Activated CD4-positive, alpha-beta T cell treated with anti-CD3 and anti-CD28 coated beads for 48 hours (primary cell): ENCODE measurements around the gene HDAC4.
"Not testable (repeated sequence)": the region's sequence is repeated elsewhere in the genome, so short reads cannot be mapped to it uniquely, and the experiment has no call there.

Experiments used
- DNase-seq: peaks from one replicate; pipeline ENCODE4 v3.0.0-alpha.2; 2020

The HDAC4 gene

GRCh38 chr2:239049421-239050251, 351.2 kb downstream of the HDAC4 start:
- no peak for DNase-seq

GRCh38 chr2:239048736-239049135, 352.1 kb downstream of the HDAC4 start:
- DNase-seq = no peak

- DNase-seq = no peak
Measured at GRCh38 chr2:239047861-239048260, 353.0 kb downstream of the HDAC4 start.

GRCh38 chr2:239047420-239047819, 353.4 kb downstream of the HDAC4 start:
- DNase-seq = no peak

GRCh38 chr2:239046822-239047221, 354.0 kb downstream of the HDAC4 start:
- no peak for DNase-seq

GRCh38 chr2:239044336-239044735, 356.5 kb downstream of the HDAC4 start:
- DNase-seq = no peak

GRCh38 chr2:239043326-239043725, 357.5 kb downstream of the HDAC4 start:
- no peak for DNase-seq

- no peak for DNase-seq
Measured at GRCh38 chr2:239042551-239043320, 358.1 kb downstream of the HDAC4 start.

- no peak for DNase-seq
Measured at GRCh38 chr2:239042046-239042445, 358.8 kb downstream of the HDAC4 start.

GRCh38 chr2:239041062-239041461, 359.8 kb downstream of the HDAC4 start:
- DNase-seq = no peak

- DNase-seq = no peak
Measured at GRCh38 chr2:239040152-239040761, 360.6 kb downstream of the HDAC4 start.

- no peak for DNase-seq
Measured at GRCh38 chr2:239039479-239039861, 361.4 kb downstream of the HDAC4 start.

- no peak for DNase-seq
Measured at GRCh38 chr2:239038773-239039478, 361.9 kb downstream of the HDAC4 start.

GRCh38 chr2:239038284-239038683, 362.5 kb downstream of the HDAC4 start:
- DNase-seq = not testable (repeated sequence)

- no peak for DNase-seq
Measured at GRCh38 chr2:239037559-239037910, 363.3 kb downstream of the HDAC4 start.

GRCh38 chr2:239036819-239037558, 363.8 kb downstream of the HDAC4 start:
- no peak for DNase-seq

GRCh38 chr2:239035997-239036731, 364.7 kb downstream of the HDAC4 start:
- no peak for DNase-seq

- DNase-seq = peak; percentile 76
Measured at GRCh38 chr2:239035361-239035814, 365.4 kb downstream of the HDAC4 start.

- DNase-seq = no peak
Measured at GRCh38 chr2:239034561-239035341, 366.1 kb downstream of the HDAC4 start.

GRCh38 chr2:239033801-239034560, 366.8 kb downstream of the HDAC4 start:
- DNase-seq = no peak
